ENCODE measurements around the gene C19orf73.
A peak's percentile ranks its signal among the peaks of the same experiment; 100 is the strongest.

The C19orf73 gene

DNA sequence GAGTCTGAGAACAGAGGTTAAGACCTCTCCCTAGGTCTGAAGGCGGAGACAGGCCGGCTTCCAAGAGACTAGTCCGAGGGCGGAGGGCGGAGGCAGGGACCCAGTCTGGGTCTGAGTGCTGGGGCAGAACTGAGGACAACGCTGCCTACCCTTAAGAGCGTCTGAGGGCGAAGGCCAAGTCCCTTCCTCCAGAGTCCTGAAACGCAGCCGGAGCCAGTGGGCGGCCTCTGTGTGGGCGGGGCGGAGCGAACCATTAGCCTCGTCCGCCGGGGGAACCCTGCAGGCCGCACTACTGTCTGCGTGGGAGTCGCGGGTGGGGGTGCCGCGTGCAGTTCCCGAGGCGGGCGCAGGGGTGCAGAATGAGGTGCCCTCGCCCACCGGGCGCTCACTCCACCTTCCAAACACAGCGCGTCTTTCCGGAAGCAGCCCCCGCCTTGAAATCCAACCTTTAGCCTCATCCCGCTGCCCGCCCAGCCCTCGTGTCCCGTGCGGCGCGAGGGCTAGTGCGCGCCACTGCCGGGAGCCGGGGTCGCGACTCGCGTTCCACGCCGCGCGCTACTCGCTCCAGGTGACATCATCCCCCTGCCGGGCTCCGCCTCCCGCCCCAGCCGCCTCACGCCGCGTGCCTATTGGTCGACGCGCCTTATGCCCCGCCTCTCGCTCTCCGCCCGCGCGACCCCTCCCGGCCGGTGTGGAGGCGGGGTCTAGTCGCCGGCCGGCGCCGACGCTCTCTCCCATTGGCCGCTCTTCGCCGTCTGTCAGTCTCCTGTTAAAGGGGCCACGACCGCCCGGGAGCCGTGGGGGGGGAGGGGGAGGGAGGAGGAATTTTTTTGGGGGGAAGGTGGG, at the start of gene C19orf73:
Gene C19orf73 (minus strand): TSS at position 579 of the 846 bp plus-strand sequence. CDS start 121 bp downstream, at position 458.
- peak; percentile 90 for DNase-seq

- no peak for DNase-seq
Measured at GRCh38 chr19:49168421-49168820, 49.5 kb upstream of the C19orf73 start.

- no peak for DNase-seq
Measured at GRCh38 chr19:49167857-49168409, 49.0 kb upstream of the C19orf73 start.

DNA sequence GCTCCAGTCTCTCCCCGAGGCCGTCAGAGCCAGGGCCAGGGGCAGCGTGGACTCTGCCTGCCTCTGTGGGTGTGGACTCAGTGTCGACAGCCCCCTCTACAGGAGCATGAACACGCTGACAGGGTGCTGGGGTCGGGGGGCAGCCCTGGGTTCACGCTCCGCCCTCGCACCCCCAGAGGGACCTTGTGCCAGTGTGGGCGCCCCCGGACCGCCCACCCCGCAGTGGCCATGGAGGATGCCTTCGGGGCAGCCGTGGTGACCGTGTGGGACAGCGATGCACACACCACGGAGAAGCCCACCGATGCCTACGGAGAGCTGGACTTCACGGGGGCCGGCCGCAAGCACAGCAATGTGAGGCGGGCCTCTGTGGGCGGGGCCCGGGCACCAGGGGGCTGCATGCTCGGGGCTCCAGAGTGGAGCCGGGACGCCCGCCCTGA, 46.9 kb upstream of the C19orf73 start:
- no peak for DNase-seq

- DNase-seq: no peak
Measured at GRCh38 chr19:49165111-49165750, 46.3 kb upstream of the C19orf73 start.

- no peak for DNase-seq
Measured at GRCh38 chr19:49161987-49162386, 43.0 kb upstream of the C19orf73 start.

DNA sequence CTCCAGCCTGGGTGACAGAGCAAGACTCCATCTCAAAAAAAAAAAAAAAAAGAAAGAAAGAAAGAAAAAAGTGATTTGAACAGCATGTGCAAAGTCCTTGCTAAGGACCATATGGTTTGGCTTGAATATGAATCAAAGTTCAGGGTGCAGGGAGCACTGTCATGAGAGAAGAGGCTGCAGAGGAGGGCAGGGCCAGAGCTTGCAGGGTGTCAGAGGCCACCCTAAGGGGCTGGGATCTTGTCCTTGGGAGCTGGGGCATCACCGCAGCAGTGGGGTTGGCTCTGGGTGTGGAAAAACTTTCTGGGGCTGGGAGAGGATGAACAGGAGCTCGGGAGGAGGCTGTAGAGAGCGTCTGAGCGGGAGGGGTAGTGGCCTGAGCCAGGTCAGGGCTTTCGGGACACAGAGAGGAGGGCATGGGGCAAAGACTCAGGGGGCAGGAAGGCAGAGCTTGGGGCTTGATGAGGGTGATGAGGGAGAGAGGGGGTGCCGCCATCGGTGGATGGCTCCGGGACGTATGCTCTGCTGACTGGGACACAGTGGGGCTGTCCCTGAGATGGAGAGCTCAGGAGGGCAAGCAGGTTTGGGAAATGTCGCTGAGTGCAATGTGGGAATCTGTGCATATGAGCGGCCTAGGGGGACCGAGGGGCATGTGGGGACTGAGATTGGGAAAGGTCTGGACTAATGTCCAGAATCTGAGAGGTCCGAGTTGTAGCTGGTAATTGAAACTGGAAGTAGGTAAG, 41.7 kb upstream of the C19orf73 start:
- no peak for DNase-seq

GRCh38 chr19:49157445-49158224, 38.7 kb upstream of the C19orf73 start, which contains the start of gene TRPM4:
Gene TRPM4 (plus strand): TSS chr19:49157792. CDS start chr19:49157867, 75 bp downstream.
- DNase-seq: peak; percentile 33

- no peak for DNase-seq
Measured at GRCh38 chr19:49155820-49156346, 36.9 kb upstream of the C19orf73 start.

GRCh38 chr19:49155005-49155819, 36.3 kb upstream of the C19orf73 start, which contains the start of gene HRC:
Gene HRC (minus strand): TSS chr19:49155396. CDS start chr19:49155237, 159 bp downstream.
- DNase-seq: no peak

- DNase-seq: no peak
Measured at GRCh38 chr19:49154279-49154678, 35.3 kb upstream of the C19orf73 start.

DNA sequence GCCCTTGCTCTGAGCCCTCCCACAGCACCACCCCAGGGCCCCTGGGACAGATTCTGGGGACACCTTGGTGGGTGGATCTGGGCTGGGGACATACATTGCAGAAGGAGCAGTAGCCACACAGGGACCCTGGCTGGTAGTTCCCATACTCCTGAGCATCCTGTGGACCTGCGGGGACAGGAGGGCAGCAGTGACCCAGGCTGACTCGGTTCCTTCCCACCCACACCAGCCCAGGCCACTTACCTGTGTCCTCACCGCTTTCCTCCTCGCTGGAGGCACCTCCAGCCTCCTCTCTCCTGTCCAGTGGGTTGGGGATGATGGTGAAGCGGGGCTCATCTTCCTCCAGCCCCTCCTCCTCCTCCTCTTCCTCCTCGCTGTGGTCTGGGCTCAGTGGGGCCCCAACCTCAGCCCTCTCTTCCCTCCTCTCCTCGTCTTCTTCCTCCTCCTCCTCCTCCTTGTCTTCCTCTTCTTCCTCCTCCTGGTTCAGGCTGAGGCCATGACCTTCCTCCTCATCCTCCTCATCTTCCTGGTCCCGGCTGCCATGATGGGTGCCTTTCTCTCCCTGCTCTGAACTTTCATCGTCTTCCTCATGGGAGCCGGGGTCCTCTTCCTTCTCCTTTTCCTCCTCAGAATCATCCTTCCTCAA, 34.3 kb upstream of the C19orf73 start:
- no peak for DNase-seq

GRCh38 chr19:49152119-49152550, 33.2 kb upstream of the C19orf73 start:
- DNase-seq: no peak

GRCh38 chr19:49151267-49152118, 32.5 kb upstream of the C19orf73 start:
- DNase-seq: no peak

DNA sequence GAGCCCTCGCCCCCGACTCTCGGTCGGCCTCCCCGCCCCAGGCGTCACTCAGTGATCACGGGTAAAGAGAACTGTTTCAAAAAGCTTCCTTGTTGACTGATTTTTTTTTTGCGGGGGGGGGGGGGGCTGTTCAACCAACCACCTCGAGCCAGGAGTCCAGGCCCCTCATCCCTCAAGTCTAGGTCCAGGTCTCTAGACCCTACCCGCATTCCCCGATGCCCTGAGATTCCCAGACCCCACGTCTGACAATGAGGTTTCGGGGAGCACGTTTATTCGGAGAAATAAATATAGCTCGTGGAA, 32.0 kb upstream of the C19orf73 start:
- DNase-seq: no peak

DNA sequence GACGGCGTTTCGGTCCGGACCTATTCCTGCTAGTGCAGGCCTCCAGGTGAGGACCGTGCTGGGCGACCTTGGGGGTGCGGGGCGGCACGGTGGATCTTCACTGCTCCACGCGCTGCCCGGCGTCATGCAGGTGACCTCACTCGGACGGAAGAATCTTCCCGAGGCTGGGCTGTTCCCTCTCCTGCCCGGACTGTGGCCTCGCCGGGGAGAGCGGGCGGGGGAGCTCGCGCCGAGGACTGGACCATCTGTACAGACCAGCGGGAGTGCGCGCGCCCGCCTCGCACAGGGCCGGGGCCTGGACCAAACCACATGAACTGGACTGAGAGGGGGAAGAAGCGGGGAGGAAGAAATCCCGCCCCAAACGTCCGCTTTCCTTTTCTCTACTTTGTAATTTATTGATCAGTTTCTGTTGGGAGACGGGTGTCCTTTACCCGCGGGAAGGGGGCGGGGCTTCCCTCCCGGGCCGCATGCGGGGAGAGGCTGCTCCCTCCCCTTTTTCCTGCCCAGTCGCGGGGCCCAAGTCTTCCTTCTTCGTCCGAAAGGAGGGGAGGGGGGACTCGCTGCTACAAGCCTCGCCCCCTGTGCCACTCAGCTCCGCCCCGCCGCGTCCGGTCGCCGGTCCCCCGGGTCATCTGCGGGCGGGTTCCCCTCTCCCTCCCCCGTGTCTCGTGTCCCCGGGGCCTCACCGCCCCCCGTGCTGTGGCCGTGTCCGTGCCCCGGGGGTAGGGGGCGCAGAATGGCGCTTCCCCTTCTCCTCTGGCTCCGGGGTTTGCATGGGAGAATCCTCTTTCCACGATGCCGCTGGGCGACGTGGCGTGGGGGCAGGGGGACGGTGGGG, 31.4 kb upstream of the C19orf73 start:
- no peak for DNase-seq

DNA sequence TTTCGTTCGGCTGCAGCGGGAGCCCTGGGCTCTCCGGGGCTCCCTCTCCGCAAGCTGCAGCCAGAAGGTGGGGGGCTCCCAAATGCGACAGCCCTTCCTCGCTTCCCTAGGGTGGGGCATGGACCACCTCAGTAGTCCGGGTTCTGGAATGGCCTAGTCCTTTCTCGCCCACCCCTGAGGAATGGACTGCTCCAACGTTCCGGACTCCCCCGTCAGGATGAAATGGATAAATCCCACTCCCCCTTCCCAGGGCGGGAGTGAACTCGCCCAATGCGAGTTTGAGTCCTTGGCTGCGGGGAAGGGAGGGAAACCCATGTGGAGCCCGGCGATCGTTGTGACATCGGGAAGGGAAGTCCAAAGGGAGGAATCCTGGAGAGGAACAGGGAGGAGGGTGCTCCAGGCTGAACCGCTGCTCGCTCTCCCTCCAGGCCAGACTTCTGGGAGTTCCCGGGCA, 30.7 kb upstream of the C19orf73 start:
- peak; percentile 62 for DNase-seq

All from NCI-H2107 (cell line).